Measurements from ENCODE around the gene FLOT1. TPM values are rescaled to one million over a fixed set of nuclear protein-coding genes. Genes with fewer than 3 reads are reported as not detected.
A peak's percentile ranks its signal among the peaks of the same experiment; 100 is the strongest.

Gene FLOT1
- total and polyA plus RNA-seq, 2 of the 13 experiments (the other 11 are each of a cell fraction or from before 2014, with no cell fraction given) = 82.3 to 130 TPM

- TF ChIP-seq, protein P1, sequence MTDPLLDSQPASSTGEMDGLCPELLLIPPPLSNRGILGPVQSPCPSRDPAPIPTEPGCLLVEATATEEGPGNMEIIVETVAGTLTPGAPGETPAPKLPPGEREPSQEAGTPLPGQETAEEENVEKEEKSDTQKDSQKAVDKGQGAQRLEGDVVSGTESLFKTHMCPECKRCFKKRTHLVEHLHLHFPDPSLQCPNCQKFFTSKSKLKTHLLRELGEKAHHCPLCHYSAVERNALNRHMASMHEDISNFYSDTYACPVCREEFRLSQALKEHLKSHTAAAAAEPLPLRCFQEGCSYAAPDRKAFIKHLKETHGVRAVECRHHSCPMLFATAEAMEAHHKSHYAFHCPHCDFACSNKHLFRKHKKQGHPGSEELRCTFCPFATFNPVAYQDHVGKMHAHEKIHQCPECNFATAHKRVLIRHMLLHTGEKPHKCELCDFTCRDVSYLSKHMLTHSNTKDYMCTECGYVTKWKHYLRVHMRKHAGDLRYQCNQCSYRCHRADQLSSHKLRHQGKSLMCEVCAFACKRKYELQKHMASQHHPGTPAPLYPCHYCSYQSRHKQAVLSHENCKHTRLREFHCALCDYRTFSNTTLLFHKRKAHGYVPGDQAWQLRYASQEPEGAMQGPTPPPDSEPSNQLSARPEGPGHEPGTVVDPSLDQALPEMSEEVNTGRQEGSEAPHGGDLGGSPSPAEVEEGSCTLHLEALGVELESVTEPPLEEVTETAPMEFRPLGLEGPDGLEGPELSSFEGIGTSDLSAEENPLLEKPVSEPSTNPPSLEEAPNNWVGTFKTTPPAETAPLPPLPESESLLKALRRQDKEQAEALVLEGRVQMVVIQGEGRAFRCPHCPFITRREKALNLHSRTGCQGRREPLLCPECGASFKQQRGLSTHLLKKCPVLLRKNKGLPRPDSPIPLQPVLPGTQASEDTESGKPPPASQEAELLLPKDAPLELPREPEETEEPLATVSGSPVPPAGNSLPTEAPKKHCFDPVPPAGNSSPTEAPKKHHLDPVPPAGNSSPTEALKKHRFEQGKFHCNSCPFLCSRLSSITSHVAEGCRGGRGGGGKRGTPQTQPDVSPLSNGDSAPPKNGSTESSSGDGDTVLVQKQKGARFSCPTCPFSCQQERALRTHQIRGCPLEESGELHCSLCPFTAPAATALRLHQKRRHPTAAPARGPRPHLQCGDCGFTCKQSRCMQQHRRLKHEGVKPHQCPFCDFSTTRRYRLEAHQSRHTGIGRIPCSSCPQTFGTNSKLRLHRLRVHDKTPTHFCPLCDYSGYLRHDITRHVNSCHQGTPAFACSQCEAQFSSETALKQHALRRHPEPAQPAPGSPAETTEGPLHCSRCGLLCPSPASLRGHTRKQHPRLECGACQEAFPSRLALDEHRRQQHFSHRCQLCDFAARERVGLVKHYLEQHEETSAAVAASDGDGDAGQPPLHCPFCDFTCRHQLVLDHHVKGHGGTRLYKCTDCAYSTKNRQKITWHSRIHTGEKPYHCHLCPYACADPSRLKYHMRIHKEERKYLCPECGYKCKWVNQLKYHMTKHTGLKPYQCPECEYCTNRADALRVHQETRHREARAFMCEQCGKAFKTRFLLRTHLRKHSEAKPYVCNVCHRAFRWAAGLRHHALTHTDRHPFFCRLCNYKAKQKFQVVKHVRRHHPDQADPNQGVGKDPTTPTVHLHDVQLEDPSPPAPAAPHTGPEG (CRISPR knock-in tag; IDR thresholded peaks at IDR 0.05) = peak; percentile 67; the same call in 1 of the 2 replicates
- peak; percentile 66; the same call in 1 of the 2 replicates for TF ChIP-seq ZNF589 (CRISPR knock-in tag; conservative IDR thresholded peaks at IDR 0.05)
- TF ChIP-seq, protein P2, sequence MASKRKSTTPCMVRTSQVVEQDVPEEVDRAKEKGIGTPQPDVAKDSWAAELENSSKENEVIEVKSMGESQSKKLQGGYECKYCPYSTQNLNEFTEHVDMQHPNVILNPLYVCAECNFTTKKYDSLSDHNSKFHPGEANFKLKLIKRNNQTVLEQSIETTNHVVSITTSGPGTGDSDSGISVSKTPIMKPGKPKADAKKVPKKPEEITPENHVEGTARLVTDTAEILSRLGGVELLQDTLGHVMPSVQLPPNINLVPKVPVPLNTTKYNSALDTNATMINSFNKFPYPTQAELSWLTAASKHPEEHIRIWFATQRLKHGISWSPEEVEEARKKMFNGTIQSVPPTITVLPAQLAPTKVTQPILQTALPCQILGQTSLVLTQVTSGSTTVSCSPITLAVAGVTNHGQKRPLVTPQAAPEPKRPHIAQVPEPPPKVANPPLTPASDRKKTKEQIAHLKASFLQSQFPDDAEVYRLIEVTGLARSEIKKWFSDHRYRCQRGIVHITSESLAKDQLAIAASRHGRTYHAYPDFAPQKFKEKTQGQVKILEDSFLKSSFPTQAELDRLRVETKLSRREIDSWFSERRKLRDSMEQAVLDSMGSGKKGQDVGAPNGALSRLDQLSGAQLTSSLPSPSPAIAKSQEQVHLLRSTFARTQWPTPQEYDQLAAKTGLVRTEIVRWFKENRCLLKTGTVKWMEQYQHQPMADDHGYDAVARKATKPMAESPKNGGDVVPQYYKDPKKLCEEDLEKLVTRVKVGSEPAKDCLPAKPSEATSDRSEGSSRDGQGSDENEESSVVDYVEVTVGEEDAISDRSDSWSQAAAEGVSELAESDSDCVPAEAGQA (IDR thresholded peaks at IDR 0.05; ENCODE audit: low read depth) = peak; percentile 21; the same call in 1 of the 2 replicates
- TF ChIP-seq, protein P2 (CRISPR knock-in tag; IDR thresholded peaks at IDR 0.05; ENCODE audit: borderline replicate concordance) = no peak
- 0 out of 2 replicates have a peak, but pooled peaks have one; percentile 10 for TF ChIP-seq GABPA (IDR thresholded peaks at IDR 0.05; ENCODE audit: low read depth, low read length)
- peak; percentile 31 for TF ChIP-seq GABPA (CRISPR knock-in tag; IDR thresholded peaks at IDR 0.05; ENCODE audit: low read depth)
- peak; percentile 99 for TF ChIP-seq THAP11 (CRISPR knock-in tag; IDR thresholded peaks at IDR 0.05)
- TF ChIP-seq NBN (conservative IDR thresholded peaks at IDR 0.05) = no peak
- TF ChIP-seq NFYB (CRISPR knock-in tag; IDR thresholded peaks at IDR 0.05) = peak; percentile 93
- peak; percentile 53; the same call in 1 of the 2 replicates for TF ChIP-seq SOX13 (IDR thresholded peaks at IDR 0.05)
- TF ChIP-seq SOX13 (CRISPR knock-in tag; conservative IDR thresholded peaks at IDR 0.05 in 1 of 2, IDR thresholded peaks at IDR 0.05 in 1 of 2) = peak in 1 of 2 experiments; percentile 81; a peak in 2 of 4 replicates
- TF ChIP-seq SALL1 (CRISPR knock-in tag; IDR thresholded peaks at IDR 0.05) = peak; percentile 69
- TF ChIP-seq ZKSCAN5 (CRISPR knock-in tag; IDR thresholded peaks at IDR 0.05) = 0 out of 2 replicates have a peak, but pooled peaks have one; percentile 39
- TF ChIP-seq, protein P3, sequence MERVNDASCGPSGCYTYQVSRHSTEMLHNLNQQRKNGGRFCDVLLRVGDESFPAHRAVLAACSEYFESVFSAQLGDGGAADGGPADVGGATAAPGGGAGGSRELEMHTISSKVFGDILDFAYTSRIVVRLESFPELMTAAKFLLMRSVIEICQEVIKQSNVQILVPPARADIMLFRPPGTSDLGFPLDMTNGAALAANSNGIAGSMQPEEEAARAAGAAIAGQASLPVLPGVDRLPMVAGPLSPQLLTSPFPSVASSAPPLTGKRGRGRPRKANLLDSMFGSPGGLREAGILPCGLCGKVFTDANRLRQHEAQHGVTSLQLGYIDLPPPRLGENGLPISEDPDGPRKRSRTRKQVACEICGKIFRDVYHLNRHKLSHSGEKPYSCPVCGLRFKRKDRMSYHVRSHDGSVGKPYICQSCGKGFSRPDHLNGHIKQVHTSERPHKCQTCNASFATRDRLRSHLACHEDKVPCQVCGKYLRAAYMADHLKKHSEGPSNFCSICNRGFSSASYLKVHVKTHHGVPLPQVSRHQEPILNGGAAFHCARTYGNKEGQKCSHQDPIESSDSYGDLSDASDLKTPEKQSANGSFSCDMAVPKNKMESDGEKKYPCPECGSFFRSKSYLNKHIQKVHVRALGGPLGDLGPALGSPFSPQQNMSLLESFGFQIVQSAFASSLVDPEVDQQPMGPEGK (CRISPR knock-in tag; IDR thresholded peaks at IDR 0.05) = peak; percentile 80; the same call in 1 of the 2 replicates
- peak; percentile 41 for TF ChIP-seq DMAP1 (CRISPR knock-in tag; IDR thresholded peaks at IDR 0.05)
Measured at GRCh38 chr6:30719791-30720737, 22.4 kb downstream of the FLOT1 start, which contains the start of gene TUBB (continued).
